Hematopoietic multipotent progenitor cell treated with erythropoietin and hydrocortisone succinate and interleukin-3 and kit ligand, for 8 days (in vitro differentiated cells): ENCODE results near the gene MAN2B2.
A peak's percentile ranks its signal among the peaks of the same experiment; 100 is the strongest.
"Not testable (repeated sequence)": the region's sequence is repeated elsewhere in the genome, so short reads cannot be mapped to it uniquely, and the experiment has no call there.

Experiments
- DNase-seq: peaks from one replicate; pipeline ENCODE4 v3.0.0-alpha.2; 2015

The MAN2B2 gene

GRCh38 chr4:6644792-6645530 is 70.0 kb downstream of the MAN2B2 start:
- DNase-seq, result no peak

GRCh38 chr4:6647169-6647568 is 72.2 kb downstream of the MAN2B2 start:
- DNase-seq, result no peak

- DNase-seq, result no peak
Observed at GRCh38 chr4:6647582-6648230, 72.7 kb downstream of the MAN2B2 start.

GRCh38 chr4:6649216-6649615 is 74.2 kb downstream of the MAN2B2 start:
- DNase-seq, result no peak

- DNase-seq, result not testable (repeated sequence)
Observed at GRCh38 chr4:6654211-6654610, 79.2 kb downstream of the MAN2B2 start.

DNA sequence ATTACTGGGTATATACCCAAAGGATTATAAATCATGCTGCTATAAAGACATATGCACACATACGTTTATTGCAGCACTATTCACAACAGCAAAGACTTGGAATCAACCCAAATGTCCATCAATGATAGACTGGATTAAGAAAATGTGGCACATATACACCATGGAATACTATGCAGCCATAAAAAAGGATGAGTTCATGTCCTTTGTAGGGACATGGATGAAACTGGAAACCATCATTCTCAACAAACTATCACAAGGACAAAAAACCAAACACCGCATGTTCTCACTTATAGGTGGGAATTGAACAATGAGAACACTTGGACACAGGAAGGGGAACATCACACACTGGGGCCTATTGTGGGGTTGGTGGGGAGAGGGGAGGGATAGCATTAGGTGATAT is 80.3 kb downstream of the MAN2B2 start:
- not testable (repeated sequence) for DNase-seq

DNA sequence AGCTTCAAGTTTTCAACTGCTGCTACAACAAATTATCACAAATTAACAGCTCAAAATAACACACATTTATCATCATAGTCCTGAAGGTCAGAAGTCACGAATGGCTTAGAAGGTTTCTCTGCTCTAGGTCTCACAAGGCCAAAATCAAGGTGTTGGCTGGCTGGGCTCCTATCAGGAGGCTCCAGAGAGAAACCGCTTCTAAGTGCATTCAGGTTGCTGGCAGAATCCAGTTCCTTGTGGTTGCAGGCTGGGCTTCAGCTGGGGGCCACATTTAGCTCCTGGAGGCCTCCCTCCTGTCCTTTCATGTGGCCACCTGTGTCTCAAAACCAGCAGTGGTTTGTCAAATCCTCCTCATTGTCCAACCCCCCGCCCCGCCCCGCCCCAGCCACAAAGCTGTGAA is 80.9 kb downstream of the MAN2B2 start:
- DNase-seq, result peak; percentile 70

GRCh38 chr4:6657242-6658208 is 82.5 kb downstream of the MAN2B2 start:
- DNase-seq, result no peak

- no peak for DNase-seq
Observed at GRCh38 chr4:6658209-6658595, 83.2 kb downstream of the MAN2B2 start.

- DNase-seq, result no peak
Observed at GRCh38 chr4:6658597-6659075, 83.6 kb downstream of the MAN2B2 start.

- no peak for DNase-seq
Observed at GRCh38 chr4:6659897-6660296, 84.9 kb downstream of the MAN2B2 start.

- no peak for DNase-seq
Observed at GRCh38 chr4:6660430-6660829, 85.4 kb downstream of the MAN2B2 start.

GRCh38 chr4:6662591-6662990 is 87.6 kb downstream of the MAN2B2 start:
- DNase-seq, result no peak

GRCh38 chr4:6663596-6664393 is 88.8 kb downstream of the MAN2B2 start:
- DNase-seq, result no peak

- DNase-seq, result no peak
Observed at GRCh38 chr4:6665320-6665654, 90.3 kb downstream of the MAN2B2 start.

GRCh38 chr4:6668391-6668790 is 93.4 kb downstream of the MAN2B2 start:
- DNase-seq, result no peak

GRCh38 chr4:6671648-6672047 is 96.7 kb downstream of the MAN2B2 start:
- DNase-seq, result no peak

GRCh38 chr4:6672131-6672530 is 97.1 kb downstream of the MAN2B2 start:
- no peak for DNase-seq

- not testable (repeated sequence) for DNase-seq
Observed at GRCh38 chr4:6672541-6673190, 97.7 kb downstream of the MAN2B2 start.
